ENCODE data around the gene PCA3. TPM values are rescaled to one million over a fixed set of nuclear protein-coding genes. Genes with fewer than 3 reads are reported as not detected.

The PCA3 gene
- total RNA-seq, 6 donors from 2014 or later: 0.17 TPM; not detected in 5

DNA sequence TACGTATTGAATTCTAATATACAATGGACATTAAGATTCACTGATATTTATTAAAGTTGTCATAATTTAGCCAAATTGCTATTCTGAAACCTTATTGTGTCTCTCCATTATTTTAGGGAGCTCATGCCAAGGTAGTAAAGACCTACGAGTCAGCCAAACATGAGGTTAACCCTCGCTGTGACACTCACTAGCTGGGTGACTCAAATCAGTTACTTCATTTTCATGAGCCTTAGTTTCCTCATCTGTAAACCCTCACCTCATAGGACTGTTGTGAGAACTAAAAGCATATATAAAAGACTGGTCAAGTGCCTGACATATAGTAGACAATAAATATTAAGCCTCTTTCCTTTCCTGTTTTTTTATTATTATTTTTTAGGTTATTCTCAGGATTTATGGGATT lies 44.0 kb upstream of the PCA3 start:
- no peaks in the 10 kb centered on the region for H3K27me3 ChIP-seq
- H3K27ac ChIP-seq: no peak overlapping the region
- ATAC-seq (ENCODE audit: low FRiP score in 2 of 2) (no peak), DNase-seq (no peak)
- TF ChIP-seq, protein P1, sequence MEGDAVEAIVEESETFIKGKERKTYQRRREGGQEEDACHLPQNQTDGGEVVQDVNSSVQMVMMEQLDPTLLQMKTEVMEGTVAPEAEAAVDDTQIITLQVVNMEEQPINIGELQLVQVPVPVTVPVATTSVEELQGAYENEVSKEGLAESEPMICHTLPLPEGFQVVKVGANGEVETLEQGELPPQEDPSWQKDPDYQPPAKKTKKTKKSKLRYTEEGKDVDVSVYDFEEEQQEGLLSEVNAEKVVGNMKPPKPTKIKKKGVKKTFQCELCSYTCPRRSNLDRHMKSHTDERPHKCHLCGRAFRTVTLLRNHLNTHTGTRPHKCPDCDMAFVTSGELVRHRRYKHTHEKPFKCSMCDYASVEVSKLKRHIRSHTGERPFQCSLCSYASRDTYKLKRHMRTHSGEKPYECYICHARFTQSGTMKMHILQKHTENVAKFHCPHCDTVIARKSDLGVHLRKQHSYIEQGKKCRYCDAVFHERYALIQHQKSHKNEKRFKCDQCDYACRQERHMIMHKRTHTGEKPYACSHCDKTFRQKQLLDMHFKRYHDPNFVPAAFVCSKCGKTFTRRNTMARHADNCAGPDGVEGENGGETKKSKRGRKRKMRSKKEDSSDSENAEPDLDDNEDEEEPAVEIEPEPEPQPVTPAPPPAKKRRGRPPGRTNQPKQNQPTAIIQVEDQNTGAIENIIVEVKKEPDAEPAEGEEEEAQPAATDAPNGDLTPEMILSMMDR (IDR thresholded peaks at IDR 0.05): no peak
- TF ChIP-seq POLR2AphosphoS5 (IDR thresholded peaks at IDR 0.05): no peak
- no peak for TF ChIP-seq POLR2A (IDR thresholded peaks at IDR 0.05)
- no peak for TF ChIP-seq EP300 (IDR thresholded peaks at IDR 0.05)
- no peak overlapping the region for H3K4me3 ChIP-seq
- no peaks in the 10 kb centered on the region for H3K9me3 ChIP-seq
- 62 to 71% methylated on average over 3 of the region's 3 CpGs for WGBS, 2 donors
- H3K4me1 ChIP-seq: no peaks in the 10 kb centered on the region
- H3K36me3 ChIP-seq: no peaks in the 10 kb centered on the region

DNA sequence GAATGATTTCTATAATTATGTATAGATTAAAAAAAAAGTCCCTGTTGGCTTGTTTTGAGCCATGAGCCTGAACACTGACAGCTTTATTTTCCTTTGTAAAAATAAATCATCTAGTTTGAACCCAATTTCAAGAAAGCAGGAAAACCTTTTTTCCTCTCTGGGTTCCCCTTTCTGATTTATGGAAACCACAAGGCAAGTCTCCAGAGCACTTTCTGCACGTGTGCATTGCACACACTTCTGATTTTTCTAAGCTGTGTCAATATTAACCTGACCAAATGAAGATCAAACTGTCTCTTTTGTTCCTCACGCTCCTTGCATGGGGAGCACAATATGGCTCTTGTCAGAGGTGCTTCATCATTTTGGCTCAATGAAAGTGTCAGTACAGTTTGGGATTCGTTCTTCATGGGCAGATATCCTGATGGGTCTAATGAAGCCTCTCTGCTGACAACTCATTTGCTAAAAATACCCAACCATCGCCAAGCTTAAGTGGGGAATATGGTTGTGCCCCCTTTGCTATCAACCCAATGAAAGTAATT lies 39.2 kb upstream of the PCA3 start:
- WGBS, 2 donors: 33 to 37% methylated on average over 4 of the region's 4 CpGs
- TF ChIP-seq POLR2AphosphoS5 (IDR thresholded peaks at IDR 0.05) (no peak), EP300 (IDR thresholded peaks at IDR 0.05) (no peak), POLR2A (IDR thresholded peaks at IDR 0.05) (no peak)
- TF ChIP-seq, protein P1 (IDR thresholded peaks at IDR 0.05): no peak
- Histone ChIP-seq H3K4me1 (no peaks in the 10 kb centered on the region), H3K27me3 (no peaks in the 10 kb centered on the region), H3K36me3 (no peaks in the 10 kb centered on the region), H3K9me3 (no peaks in the 10 kb centered on the region), H3K4me3 (no peak overlapping the region), H3K27ac (no peak overlapping the region)
- no peak for DNase-seq
- no peak for ATAC-seq (ENCODE audit: low FRiP score in 2 of 2)

DNA sequence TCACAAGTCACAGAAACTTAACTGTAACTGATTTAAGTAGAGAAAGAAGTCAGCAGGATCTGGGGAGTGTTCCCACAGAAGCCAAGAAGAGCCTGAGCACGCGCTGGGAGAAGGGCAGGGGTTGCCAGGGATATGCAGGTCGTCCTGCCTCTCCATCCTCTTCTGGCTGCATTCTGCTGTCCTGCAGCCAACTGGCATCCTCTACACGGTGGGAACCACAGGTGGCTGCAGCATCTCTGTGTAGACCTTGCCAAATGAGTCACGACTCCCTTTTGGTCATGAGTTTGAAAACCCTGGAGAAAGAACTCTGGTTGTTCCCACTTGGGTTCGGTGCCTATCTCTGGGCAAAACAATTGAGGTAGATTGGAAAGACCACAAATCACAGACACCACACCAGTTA lies 38.4 kb upstream of the PCA3 start:
- TF ChIP-seq, protein P1 (IDR thresholded peaks at IDR 0.05): no peak
- TF ChIP-seq EP300 (IDR thresholded peaks at IDR 0.05): no peak
- no peak for TF ChIP-seq POLR2A (IDR thresholded peaks at IDR 0.05)
- TF ChIP-seq POLR2AphosphoS5 (IDR thresholded peaks at IDR 0.05): no peak
- Histone ChIP-seq H3K27me3 (no peaks in the 10 kb centered on the region), H3K27ac (no peak overlapping the region), H3K9me3 (no peaks in the 10 kb centered on the region), H3K36me3 (no peaks in the 10 kb centered on the region), H3K4me1 (no peaks in the 10 kb centered on the region), H3K4me3 (no peak overlapping the region)
- DNase-seq: no peak
- 60 to 65% methylated on average over 6 of the region's 6 CpGs for WGBS, 2 donors
- no peak for ATAC-seq (ENCODE audit: low FRiP score in 2 of 2)

DNA sequence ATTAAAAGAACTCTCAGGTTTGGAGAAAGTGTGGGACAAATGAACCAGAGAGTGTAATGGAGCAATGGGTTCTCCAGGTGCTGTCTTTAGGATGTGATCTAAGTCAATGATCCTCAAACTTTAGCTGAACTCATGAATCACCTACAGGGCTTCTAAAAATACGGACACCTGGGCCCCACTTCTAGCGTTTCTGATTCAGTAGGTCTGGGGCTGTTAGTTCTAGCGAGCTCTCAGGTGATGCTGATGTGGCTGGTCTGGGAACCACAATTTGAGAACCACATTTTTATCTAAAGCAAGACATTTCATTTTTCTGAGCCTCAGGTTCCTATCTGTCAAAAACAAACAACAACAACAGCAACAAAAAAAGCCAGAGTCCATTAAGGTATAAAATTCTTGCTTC lies 35.1 kb upstream of the PCA3 start:
- WGBS, 2 donors: 86 to 96% methylated on average over 3 of the region's 3 CpGs
- TF ChIP-seq EP300 (IDR thresholded peaks at IDR 0.05) (no peak), POLR2AphosphoS5 (IDR thresholded peaks at IDR 0.05) (no peak)

DNA sequence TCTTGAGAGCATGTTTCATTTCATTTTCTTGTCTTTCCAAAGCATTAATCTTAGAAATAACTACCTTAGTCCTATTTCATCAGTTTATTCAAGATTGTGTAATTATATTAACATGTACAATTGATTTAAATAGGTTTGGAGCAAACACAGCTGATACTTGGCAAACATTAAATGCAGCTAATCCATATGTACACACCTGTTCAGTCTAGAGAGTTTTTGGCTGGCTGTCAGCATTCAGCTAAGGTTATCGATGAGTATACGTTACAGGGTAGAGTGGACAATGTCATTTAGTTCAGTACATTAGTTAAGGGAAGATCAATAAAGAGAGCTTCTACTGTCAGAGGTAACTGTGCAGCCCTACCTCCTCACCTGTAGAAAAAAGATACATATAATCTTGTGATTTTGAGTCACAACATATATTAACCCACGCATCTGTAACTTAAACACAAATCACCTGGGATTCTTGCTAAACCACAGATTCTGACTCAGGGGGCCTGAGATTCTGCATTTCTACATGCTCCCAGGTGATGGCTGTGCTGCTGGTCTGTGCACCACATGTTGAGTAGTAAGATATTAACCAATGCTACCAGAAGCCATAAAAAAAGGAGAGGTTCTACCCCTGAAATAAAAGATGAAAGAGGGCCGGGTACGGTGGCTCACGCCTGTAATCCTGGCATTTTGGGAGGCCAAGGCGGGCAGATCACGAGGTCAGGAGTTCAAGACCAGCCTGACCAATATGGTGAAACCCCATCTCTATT lies 34.1 kb upstream of the PCA3 start:
- no peak overlapping the region for H3K4me3 ChIP-seq
- no peak for DNase-seq
- TF ChIP-seq, protein P1 (IDR thresholded peaks at IDR 0.05): no peak
- no peak for TF ChIP-seq POLR2A (IDR thresholded peaks at IDR 0.05)
- no peak overlapping the region for H3K27ac ChIP-seq
- H3K36me3 ChIP-seq: no peaks in the 10 kb centered on the region
- no peak for ATAC-seq (ENCODE audit: low FRiP score in 2 of 2)
- no peaks in the 10 kb centered on the region for H3K27me3 ChIP-seq
- WGBS, 2 donors: 84 to 85% methylated on average over 8 of the region's 8 CpGs
- no peaks in the 10 kb centered on the region for H3K9me3 ChIP-seq
- no peaks in the 10 kb centered on the region for H3K4me1 ChIP-seq

More for the DNA sequence above, 35.1 kb upstream of the PCA3 start:
- Histone ChIP-seq H3K27ac (no peak overlapping the region), H3K4me1 (no peaks in the 10 kb centered on the region), H3K9me3 (no peaks in the 10 kb centered on the region), H3K36me3 (no peaks in the 10 kb centered on the region), H3K27me3 (no peaks in the 10 kb centered on the region), H3K4me3 (no peak overlapping the region)
- no peak for DNase-seq
- ATAC-seq (ENCODE audit: low FRiP score in 2 of 2): no peak
